Dendritic cell treated with granulocyte-macrophage colony-stimulating factor and Interleukin-4, amounts not matched to agents 40 ng/mL and 50 ng/mL, for 4 days (primary cell): ENCODE results near the gene TNK2.

ENCODE experiments used
- H3K27ac Mint-ChIP-seq: one replicate; pipeline ENCODE4 v1.8.0; 2022; ENCODE audit warnings: mild to moderate bottlenecking, mixed read lengths
- H3K27me3 Mint-ChIP-seq: one replicate; pipeline ENCODE4 v1.8.0; 2022; ENCODE audit warnings: mild to moderate bottlenecking, mixed read lengths
- H3K36me3 Mint-ChIP-seq: one replicate; pipeline ENCODE4 v1.8.0; 2022; ENCODE audit warnings: low read depth, mixed read lengths
- H3K4me1 Mint-ChIP-seq: one replicate; pipeline ENCODE4 v1.8.0; 2022; ENCODE audit warnings: low read depth, mixed read lengths
- H3K4me3 Mint-ChIP-seq: one replicate; pipeline ENCODE4 v1.8.0; 2022; ENCODE audit warnings: mild to moderate bottlenecking, moderate library complexity, mixed read lengths
- H3K9me3 Mint-ChIP-seq: one replicate; pipeline ENCODE4 v1.8.0; 2022; ENCODE audit warnings: mixed read lengths
- intact Hi-C: fragments of 100-400 bp; cut with micrococcal nuclease; formaldehyde crosslinking; loops from one replicate; pipeline ENCODE4 v1.15.0; 2022

Gene TNK2

GRCh38 chr3:195900436-195901355 lies 7.7 kb downstream of the TNK2 start:
- peaks cover 94% of the 10 kb centered on the region for H3K4me1 Mint-ChIP-seq
- H3K4me3 Mint-ChIP-seq = peak overlapping the region; percentile 58
- H3K36me3 Mint-ChIP-seq = no peaks in the 10 kb centered on the region
- H3K27ac Mint-ChIP-seq = peak overlapping the region; percentile 96
- no peaks in the 10 kb centered on the region for H3K9me3 Mint-ChIP-seq
- intact Hi-C loops = loop anchor here (1.0 kb wide), 1 partner anchor 9 kb away; no protein-coding TSS in a partner anchor
- no peaks in the 10 kb centered on the region for H3K27me3 Mint-ChIP-seq

DNA sequence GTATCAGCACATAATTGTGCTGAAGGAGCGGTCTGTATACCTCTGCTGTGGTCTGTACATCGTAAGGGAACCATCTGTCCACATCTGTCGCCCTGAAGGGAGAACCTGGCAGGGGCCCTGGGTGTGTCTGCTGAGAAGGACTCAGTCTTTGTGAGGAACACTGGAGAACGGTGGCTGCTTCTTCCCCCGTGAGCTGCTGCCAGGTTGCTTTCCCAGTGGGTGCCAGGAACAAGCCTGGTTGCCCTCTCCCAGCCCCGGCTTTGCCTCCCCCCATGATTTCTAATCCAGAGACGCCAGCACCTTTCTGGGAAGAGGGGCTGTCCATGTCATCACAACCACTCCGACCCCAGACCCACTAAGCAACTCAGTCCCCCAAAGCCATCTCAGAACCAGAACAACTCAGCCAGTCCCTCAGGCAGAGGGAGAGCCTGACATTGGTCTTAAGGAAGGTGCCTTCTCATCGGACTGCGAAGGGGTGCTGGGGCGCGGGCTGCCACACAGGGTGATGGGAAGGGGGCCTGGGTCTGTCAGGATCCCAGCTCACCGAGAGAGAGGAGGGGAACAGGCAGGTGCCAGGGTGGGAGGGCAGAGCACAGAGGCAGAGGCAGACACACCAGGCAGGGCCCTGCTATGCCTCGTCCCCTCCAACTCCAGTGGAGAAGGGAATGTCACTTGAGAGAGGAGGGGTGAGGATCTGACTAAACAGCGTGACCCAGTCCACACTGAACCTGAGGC lies 8.5 kb downstream of the TNK2 start:
- Mint-ChIP-seq H3K9me3 (no peaks in the 10 kb centered on the region), H3K27ac (peak overlapping the region; percentile 96), H3K27me3 (no peaks in the 10 kb centered on the region), H3K36me3 (no peaks in the 10 kb centered on the region), H3K4me3 (peak overlapping the region; percentile 58), H3K4me1 (peaks cover 91% of the 10 kb centered on the region)
- intact Hi-C loops = loop anchor here (1.0 kb wide), 1 partner anchor 9 kb away; no protein-coding TSS in a partner anchor

DNA sequence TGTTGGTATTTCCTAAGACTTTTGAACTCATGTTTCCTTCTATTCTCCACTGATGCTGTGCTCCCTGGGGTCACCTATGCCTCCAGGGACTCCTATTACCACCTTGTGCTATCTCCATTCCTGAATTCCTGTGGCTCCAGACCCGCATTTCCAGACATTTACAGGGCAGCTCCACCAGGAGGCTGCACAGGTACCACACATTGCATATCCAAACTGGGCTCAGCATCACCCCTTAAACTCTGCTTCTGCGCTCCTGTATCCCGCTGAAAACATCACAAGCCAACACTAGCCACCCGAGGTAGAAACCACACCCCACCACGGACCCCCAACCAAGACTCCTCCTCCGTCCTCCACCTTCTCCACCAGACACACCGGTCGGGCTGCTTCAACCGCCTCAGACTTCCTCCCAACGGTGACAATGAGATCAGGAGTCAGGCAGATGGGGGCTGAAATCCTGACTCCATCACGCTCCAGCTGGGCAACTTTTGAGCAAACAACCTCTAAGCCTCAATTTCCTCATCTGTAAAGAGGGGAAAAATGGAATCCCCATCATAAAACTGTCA lies 10.4 kb downstream of the TNK2 start:
- Mint-ChIP-seq H3K27me3 (no peaks in the 10 kb centered on the region), H3K9me3 (no peaks in the 10 kb centered on the region), H3K4me1 (peaks cover 91% of the 10 kb centered on the region), H3K36me3 (peaks cover under 1% of the 10 kb centered on the region), H3K4me3 (no peak overlapping the region), H3K27ac (peak overlapping the region; percentile 87)
- intact Hi-C loops = no loop called here

DNA sequence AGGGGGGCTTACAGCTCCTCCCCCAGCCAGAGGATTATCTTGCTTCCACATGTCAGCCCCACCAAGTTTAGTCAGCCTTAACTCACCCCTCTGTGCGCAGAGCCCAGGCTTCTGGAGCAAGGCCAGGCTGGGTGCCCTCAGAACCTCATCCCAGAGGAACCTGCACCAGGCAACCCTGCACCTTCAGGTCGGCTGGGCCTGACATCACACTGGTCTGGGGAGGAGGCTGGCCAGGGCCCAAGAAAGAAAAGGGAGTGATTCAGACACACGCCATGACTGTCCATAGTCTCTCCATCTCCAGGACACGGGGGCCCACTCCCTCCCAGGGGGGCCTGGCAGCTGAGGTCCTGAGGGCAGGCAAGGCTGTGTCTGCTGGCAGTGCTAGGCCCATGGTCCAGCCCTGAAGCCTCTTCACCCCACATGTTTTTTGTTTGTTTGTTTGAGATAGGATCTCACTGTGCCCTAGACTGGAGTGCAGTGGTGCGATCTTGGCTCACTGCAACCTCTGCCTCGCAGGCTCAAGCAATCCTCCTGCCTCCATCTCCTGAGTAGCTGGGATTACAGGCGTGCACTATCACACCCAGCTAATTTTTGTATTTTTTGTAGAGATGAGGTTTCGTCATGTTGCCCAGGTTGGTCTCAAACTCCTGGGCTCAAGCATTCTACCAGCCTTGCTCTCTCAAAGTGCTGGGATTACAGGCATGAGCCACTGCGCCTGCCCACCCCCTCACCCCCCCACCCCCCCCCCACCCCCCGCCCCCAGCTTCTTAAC lies 11.1 kb downstream of the TNK2 start:
- Mint-ChIP-seq H3K27me3 (no peaks in the 10 kb centered on the region), H3K4me1 (peaks cover 92% of the 10 kb centered on the region), H3K9me3 (no peaks in the 10 kb centered on the region), H3K27ac (peak overlapping the region; percentile 87), H3K4me3 (peak overlapping the region; percentile 84), H3K36me3 (peaks cover 7% of the 10 kb centered on the region)
- intact Hi-C loops = no loop called here

DNA sequence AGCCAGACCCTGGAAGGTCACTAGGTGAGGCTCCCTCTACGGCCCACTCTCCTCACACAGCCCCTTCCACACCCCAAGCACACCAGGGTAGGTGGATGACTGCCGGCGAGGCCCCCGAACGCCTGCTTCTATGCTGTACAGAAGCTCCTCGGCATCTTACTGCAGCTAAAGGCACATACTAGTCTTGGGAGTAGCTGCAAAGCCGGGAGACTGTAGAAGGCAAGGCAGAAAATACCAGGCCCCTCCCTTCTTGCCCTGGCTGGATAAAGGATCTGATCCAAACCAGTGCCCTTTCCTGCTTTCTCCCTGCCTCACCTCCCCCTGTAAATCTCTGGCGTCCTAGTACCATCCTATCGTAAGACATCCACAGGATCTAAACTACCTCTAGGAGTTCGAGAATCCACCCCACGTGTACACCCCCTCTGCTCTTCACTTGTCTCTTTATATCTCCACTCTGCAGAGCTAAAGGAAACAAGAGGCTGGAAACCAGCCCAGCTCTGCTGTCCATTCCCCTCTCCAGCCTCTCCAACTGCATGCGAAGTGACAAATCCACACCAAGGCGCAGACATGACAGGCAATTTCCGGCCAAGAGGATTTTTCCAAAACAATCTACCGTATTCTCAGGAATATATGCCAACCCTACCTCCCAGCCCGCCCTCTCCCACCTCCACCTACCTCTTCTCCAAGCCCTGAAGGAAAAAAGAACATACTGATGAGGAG lies 11.8 kb downstream of the TNK2 start:
- intact Hi-C loops = no loop called here
- no peaks in the 10 kb centered on the region for H3K27me3 Mint-ChIP-seq
- H3K9me3 Mint-ChIP-seq = no peaks in the 10 kb centered on the region
- peak overlapping the region; percentile 87 for H3K27ac Mint-ChIP-seq
- peaks cover 15% of the 10 kb centered on the region for H3K36me3 Mint-ChIP-seq
- H3K4me1 Mint-ChIP-seq = peaks cover 92% of the 10 kb centered on the region
- H3K4me3 Mint-ChIP-seq = peak overlapping the region; percentile 84

- H3K9me3 Mint-ChIP-seq = no peaks in the 10 kb centered on the region
- peak overlapping the region; percentile 87 for H3K27ac Mint-ChIP-seq
- peaks cover 18% of the 10 kb centered on the region for H3K36me3 Mint-ChIP-seq
- H3K4me1 Mint-ChIP-seq = peaks cover 89% of the 10 kb centered on the region
- intact Hi-C loops = loop anchor here (1.0 kb wide), 1 partner anchor 11 kb away; no protein-coding TSS in a partner anchor
- peak overlapping the region; percentile 84 for H3K4me3 Mint-ChIP-seq
- no peaks in the 10 kb centered on the region for H3K27me3 Mint-ChIP-seq
These were observed 12.4 kb downstream of the TNK2 start for GRCh38 chr3:195895861-195896360.

DNA sequence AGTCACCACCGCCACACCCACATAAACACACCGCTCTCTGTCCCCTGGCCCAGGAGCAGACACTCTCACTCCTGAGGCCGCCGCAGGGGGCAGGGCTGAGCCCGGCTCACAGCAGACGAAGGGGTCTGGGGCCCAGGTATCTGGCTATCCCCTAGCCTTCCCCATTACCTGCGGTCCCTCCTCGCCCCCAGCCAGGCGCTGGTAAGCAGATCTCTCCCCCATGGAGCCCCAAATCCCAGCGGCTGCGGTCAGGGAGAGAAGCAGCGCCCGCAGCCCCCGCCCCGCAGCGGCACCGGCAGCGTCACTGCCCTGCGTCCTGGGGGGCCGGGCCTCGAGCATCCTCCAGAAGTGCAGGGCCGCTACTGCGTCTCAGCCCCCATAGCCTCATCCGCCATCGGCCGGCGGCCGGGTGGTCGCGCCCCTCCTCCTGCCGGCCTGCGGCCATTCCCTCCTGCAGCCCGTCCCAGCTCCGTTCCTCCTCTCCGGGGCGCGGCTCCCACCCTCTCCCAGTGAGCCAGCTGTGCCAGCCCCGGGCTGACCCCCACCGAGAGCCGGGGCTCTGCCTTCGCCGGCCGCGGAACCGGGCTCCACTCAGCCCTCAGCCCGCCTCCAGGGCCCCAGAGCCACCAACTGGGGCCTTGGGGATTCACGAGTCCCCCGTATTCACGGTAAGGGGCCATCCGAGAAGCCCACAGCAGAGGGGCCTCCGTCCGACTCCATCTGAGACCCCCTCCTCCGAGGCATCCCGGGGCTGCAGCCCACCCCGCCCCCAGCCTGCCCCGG lies 13.1 kb downstream of the TNK2 start:
- H3K27ac Mint-ChIP-seq = peak overlapping the region; percentile 87
- no peaks in the 10 kb centered on the region for H3K27me3 Mint-ChIP-seq
- peaks cover 82% of the 10 kb centered on the region for H3K4me1 Mint-ChIP-seq
- H3K36me3 Mint-ChIP-seq = peaks cover 18% of the 10 kb centered on the region
- no peaks in the 10 kb centered on the region for H3K9me3 Mint-ChIP-seq
- intact Hi-C loops = loop anchor here (1.0 kb wide), 1 partner anchor 12 kb away; no protein-coding TSS in a partner anchor
- peak overlapping the region; percentile 84 for H3K4me3 Mint-ChIP-seq

DNA sequence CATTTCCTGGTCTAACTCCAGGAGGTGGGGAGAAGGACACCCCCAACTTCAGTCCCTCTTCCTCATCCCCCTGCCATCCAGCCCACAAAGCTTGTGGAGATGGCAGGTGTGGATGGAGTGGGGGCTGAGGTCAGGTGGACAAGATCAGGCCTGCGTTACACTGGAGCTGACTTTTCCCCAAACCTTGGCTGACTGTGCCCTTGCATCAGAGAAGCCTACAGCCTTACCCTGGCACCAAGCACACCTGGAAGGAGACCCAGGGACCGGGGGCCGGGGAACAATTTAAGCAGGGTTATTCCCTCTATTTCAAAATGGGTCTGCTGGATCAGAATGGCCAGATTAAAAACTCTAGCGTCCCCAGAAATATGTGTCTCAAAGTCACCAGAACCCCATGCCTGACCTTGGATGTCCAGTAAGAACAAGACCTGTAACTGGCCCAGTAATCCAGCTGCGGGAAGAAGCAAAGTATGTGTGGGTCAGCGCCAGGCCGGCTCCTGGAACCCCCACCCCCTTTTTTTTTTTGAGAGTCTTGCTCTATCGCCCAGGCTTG lies 14.4 kb downstream of the TNK2 start:
- no peaks in the 10 kb centered on the region for H3K27me3 Mint-ChIP-seq
- H3K9me3 Mint-ChIP-seq = no peaks in the 10 kb centered on the region
- peaks cover 77% of the 10 kb centered on the region for H3K4me1 Mint-ChIP-seq
- intact Hi-C loops = loop anchor here (1.0 kb wide), 2 partner anchors 21 to 31 kb away; no protein-coding TSS in a partner anchor
- peak overlapping the region; percentile 87 for H3K27ac Mint-ChIP-seq
- peak overlapping the region; percentile 84 for H3K4me3 Mint-ChIP-seq
- peaks cover 29% of the 10 kb centered on the region for H3K36me3 Mint-ChIP-seq

GRCh38 chr3:195893516-195893915 lies 14.8 kb downstream of the TNK2 start:
- no peaks in the 10 kb centered on the region for H3K27me3 Mint-ChIP-seq
- H3K36me3 Mint-ChIP-seq = peaks cover 33% of the 10 kb centered on the region
- H3K4me1 Mint-ChIP-seq = peaks cover 75% of the 10 kb centered on the region
- no peaks in the 10 kb centered on the region for H3K9me3 Mint-ChIP-seq
- no peak overlapping the region for H3K4me3 Mint-ChIP-seq
- peak overlapping the region; percentile 60 for H3K27ac Mint-ChIP-seq
- intact Hi-C loops = no loop called here

GRCh38 chr3:195893044-195893395 lies 15.3 kb downstream of the TNK2 start:
- H3K4me3 Mint-ChIP-seq = no peak overlapping the region
- intact Hi-C loops = no loop called here
- H3K27ac Mint-ChIP-seq = peak overlapping the region; percentile 60
- H3K36me3 Mint-ChIP-seq = peaks cover 38% of the 10 kb centered on the region
- peaks cover 70% of the 10 kb centered on the region for H3K4me1 Mint-ChIP-seq
- no peaks in the 10 kb centered on the region for H3K27me3 Mint-ChIP-seq
- H3K9me3 Mint-ChIP-seq = no peaks in the 10 kb centered on the region

GRCh38 chr3:195892105-195893043 lies 16.0 kb downstream of the TNK2 start:
- H3K27me3 Mint-ChIP-seq = no peaks in the 10 kb centered on the region
- peaks cover 45% of the 10 kb centered on the region for H3K36me3 Mint-ChIP-seq
- H3K9me3 Mint-ChIP-seq = no peaks in the 10 kb centered on the region
- peaks cover 64% of the 10 kb centered on the region for H3K4me1 Mint-ChIP-seq
- H3K27ac Mint-ChIP-seq = peak overlapping the region; percentile 60
- H3K4me3 Mint-ChIP-seq = no peak overlapping the region
- intact Hi-C loops = no loop called here
